Measurements from ENCODE around the gene RBM38. TPM values are rescaled to one million over a fixed set of nuclear protein-coding genes. Genes with fewer than 3 reads are reported as not detected.

RBM38 gene
- total and polyA plus RNA-seq, 10 of the 15 experiments (the other 5 are each of a cell fraction or from before 2014, with no cell fraction given), result 0.32 to 118 (median 25.2) TPM

- ATAC-seq (no peak), DNase-seq (ENCODE audit: low read depth, low spot score) (no peak), FAIRE-seq (no peak)
- Histone ChIP-seq H3K27ac (ENCODE audit: control insufficient read depth, insufficient read depth) (no peak overlapping the region), H3K9me3 (replicated peaks; ENCODE audit: control insufficient read depth, insufficient read depth, low read length) (no peaks in the 10 kb centered on the region), H3K4me3 (no peak overlapping the region), H3K4me2 (ENCODE audit: control insufficient read depth, insufficient read depth) (no peak overlapping the region), H3K27me3 (replicated peaks in 1 of 2; ENCODE audit: control insufficient read depth in 2 of 2, insufficient read depth in 2 of 2, low read length in 1 of 2) (no peaks in the 10 kb centered on the region), H4K20me1 (ENCODE audit: control insufficient read depth, insufficient read depth) (no peaks in the 10 kb centered on the region), H3K9ac (ENCODE audit: control insufficient read depth, insufficient read depth, low read length) (no peak overlapping the region), H3K4me1 (ENCODE audit: control insufficient read depth, insufficient read depth, low read length) (peaks cover 18% of the 10 kb centered on the region), H2AFZ (ENCODE audit: control insufficient read depth, low read depth, low read length) (no peak overlapping the region), H3K79me2 (ENCODE audit: control insufficient read depth, insufficient read depth, low read length) (no peaks in the 10 kb centered on the region), H3K36me3 (ENCODE audit: control insufficient read depth in 2 of 2, insufficient read depth in 2 of 2, low read length in 1 of 2) (peaks cover 5 to 6% of the 10 kb centered on the region in 2 experiments; a peak in 3 of 4 replicates)
- ChIA-PET CTCF (interaction anchor here (1.0 to 3.8 kb wide), 2 partner anchors 108 to 110 kb away, joined by 4 to 36 read pairs; no protein-coding TSS in a partner anchor), POLR2A (interaction anchor here (0.6 kb wide), 1 partner anchor 109 kb away, joined by 4 read pairs; no protein-coding TSS in a partner anchor), SMC1A (ENCODE audit: uncharacterized antibody, unreplicated experiment) (interaction anchor here (1.0 to 7.1 kb wide), 3 partner anchors 13 to 114 kb away, joined by 3 to 48 read pairs (median 5); no protein-coding TSS in a partner anchor), RAD21 (ENCODE audit: unreplicated experiment) (interaction anchor here (2.2 kb wide), 1 partner anchor 111 kb away, joined by 5 read pairs; no protein-coding TSS in a partner anchor)
- TF ChIP-seq MEF2B (IDR thresholded peaks at IDR 0.05; ENCODE audit: partially characterized antibody, poor library complexity, severe bottlenecking) (no peak), MXI1 (IDR thresholded peaks at IDR 0.05; ENCODE audit: low read depth, low read length) (no peak), ESRRA (IDR thresholded peaks at IDR 0.05; ENCODE audit: low read length) (no peak), NR2C2 (IDR thresholded peaks at IDR 0.05; ENCODE audit: borderline replicate concordance, control insufficient read depth, insufficient read length, low read depth) (no peak), NFYA (IDR thresholded peaks at IDR 0.05; ENCODE audit: borderline replicate concordance, low read depth, low read length) (no peak), SP1 (IDR thresholded peaks at IDR 0.05; ENCODE audit: low read depth, low read length) (no peak), ZSCAN29 (IDR thresholded peaks at IDR 0.05) (no peak), HCFC1 (IDR thresholded peaks at IDR 0.05; ENCODE audit: low read length) (no peak), ATF3 (IDR thresholded peaks at IDR 0.05; ENCODE audit: borderline replicate concordance, extremely low read depth, low read depth, low read length) (no peak), BCL11A (IDR thresholded peaks at IDR 0.05; ENCODE audit: low read depth, low read length) (no peak), RCOR1 (conservative IDR thresholded peaks at IDR 0.05; ENCODE audit: low read depth, low read length) (no peak), CREB1 (IDR thresholded peaks at IDR 0.05; ENCODE audit: low read depth) (no peak), SREBF1 (IDR thresholded peaks at IDR 0.05; ENCODE audit: low read length) (no peak), JUND (IDR thresholded peaks at IDR 0.05; ENCODE audit: low read depth, low read length) (no peak), RB1 (IDR thresholded peaks at IDR 0.05; ENCODE audit: borderline replicate concordance) (no peak), SRF (IDR thresholded peaks at IDR 0.05; ENCODE audit: low read depth in 2 of 2, low read length in 2 of 2) (no peak), SUPT20H (IDR thresholded peaks at IDR 0.05; ENCODE audit: borderline replicate concordance, control insufficient read depth, low read depth, low read length) (no peak), SMC3 (IDR thresholded peaks at IDR 0.05; ENCODE audit: borderline replicate concordance, low read length) (no peak)
- TF ChIP-seq, protein P1, sequence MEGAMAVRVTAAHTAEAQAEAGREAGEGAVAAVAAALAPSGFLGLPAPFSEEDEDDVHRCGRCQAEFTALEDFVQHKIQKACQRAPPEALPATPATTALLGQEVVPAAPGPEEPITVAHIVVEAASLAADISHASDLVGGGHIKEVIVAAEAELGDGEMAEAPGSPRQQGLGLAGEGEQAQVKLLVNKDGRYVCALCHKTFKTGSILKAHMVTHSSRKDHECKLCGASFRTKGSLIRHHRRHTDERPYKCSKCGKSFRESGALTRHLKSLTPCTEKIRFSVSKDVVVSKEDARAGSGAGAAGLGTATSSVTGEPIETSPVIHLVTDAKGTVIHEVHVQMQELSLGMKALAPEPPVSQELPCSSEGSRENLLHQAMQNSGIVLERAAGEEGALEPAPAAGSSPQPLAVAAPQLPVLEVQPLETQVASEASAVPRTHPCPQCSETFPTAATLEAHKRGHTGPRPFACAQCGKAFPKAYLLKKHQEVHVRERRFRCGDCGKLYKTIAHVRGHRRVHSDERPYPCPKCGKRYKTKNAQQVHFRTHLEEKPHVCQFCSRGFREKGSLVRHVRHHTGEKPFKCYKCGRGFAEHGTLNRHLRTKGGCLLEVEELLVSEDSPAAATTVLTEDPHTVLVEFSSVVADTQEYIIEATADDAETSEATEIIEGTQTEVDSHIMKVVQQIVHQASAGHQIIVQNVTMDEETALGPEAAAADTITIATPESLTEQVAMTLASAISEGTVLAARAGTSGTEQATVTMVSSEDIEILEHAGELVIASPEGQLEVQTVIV (IDR thresholded peaks at IDR 0.05; ENCODE audit: borderline replicate concordance, partially characterized antibody), result no peak
- TF ChIP-seq, protein P2, sequence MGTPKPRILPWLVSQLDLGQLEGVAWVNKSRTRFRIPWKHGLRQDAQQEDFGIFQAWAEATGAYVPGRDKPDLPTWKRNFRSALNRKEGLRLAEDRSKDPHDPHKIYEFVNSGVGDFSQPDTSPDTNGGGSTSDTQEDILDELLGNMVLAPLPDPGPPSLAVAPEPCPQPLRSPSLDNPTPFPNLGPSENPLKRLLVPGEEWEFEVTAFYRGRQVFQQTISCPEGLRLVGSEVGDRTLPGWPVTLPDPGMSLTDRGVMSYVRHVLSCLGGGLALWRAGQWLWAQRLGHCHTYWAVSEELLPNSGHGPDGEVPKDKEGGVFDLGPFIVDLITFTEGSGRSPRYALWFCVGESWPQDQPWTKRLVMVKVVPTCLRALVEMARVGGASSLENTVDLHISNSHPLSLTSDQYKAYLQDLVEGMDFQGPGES (IDR thresholded peaks at IDR 0.05), result no peak
- intact Hi-C loops (cut with micrococcal nuclease; ENCODE audit: unreplicated experiment), result no loop called here
- no TSS peak for BruUV-seq (replicated peaks)
- 92% methylated on average over 29 of the region's 29 CpGs for WGBS (ENCODE audit: insufficient coverage, insufficient replicate concordance, low lambda C conversion rate, missing lambda C conversion rate)
- in situ Hi-C loops (cut with MboI), result loop anchor here (5.0 to 25.0 kb wide), 3 partner anchors 207 to 1277 kb away; partner anchors contain the start of gene STX16
These were observed 6.0 kb upstream of the RBM38 start for GRCh38 chr20:57384953-57385761.

All from GM12878 (cell line).